B cell (primary cell): ENCODE results near the gene ASTE1. TPM values are rescaled to one million over a fixed set of nuclear protein-coding genes. Genes with fewer than 3 reads are reported as not detected.
"Not testable (repeated sequence)": the region's sequence is repeated elsewhere in the genome, so short reads cannot be mapped to it uniquely, and the experiment has no call there.

ENCODE experiments used
- ATAC-seq: fragments of 200-7000 bp; cut with Tn5 transposase; one replicate; pipeline ENCODE4 v1.10.0; 2021; ENCODE audit warnings: low read depth, mild to moderate bottlenecking, moderate number of reproducible peaks, moderate library complexity
- CTCF ChIA-PET: fragments of 350-600 bp; sonication (Branson Sonifier 250); formaldehyde crosslinking; loops from one replicate; lab custom pipeline; 2021; ENCODE audit warnings: antibody characterized with exemption, inconsistent platforms; lab: Charles Lee
- POLR2A ChIA-PET: fragments of 350-600 bp; sonication (Branson Sonifier 250); formaldehyde crosslinking; loops from one replicate; lab custom pipeline; 2021; ENCODE audit warnings: antibody characterized with exemption; lab: Charles Lee
- DNase-seq: peaks from one replicate; pipeline ENCODE4 v3.0.0; 2013
- H2AFZ ChIP-seq: 2 replicates; pipeline ENCODE4 v1.6.1; 2012; ENCODE audit warnings: mild to moderate bottlenecking, low read depth, low read length; ENCODE audit not compliant: insufficient read depth, poor library complexity, severe bottlenecking
- H3K27ac ChIP-seq, 2 donors: 1 replicate in 1 of 2; 2 replicates in 1 of 2; pipeline ENCODE4 v1.5.1; 2012 to 2013; ENCODE audit warnings: low read length in 2 of 2, mild to moderate bottlenecking in 2 of 2, moderate library complexity in 1 of 2
- H3K27me3 ChIP-seq, 4 experiments: fragments of 200-600 bp in 1 of 4; sonication (generic) in 1 of 4; replicated peaks in 1 of 4; 1 replicate in 2 of 4; 2 replicates in 2 of 4; pipeline versions ENCODE4 v1.6.1 to v1.7.0; 2013 to 2016; ENCODE audit warnings: low read length in 3 of 4, mild to moderate bottlenecking in 2 of 4, mixed read lengths in 1 of 4, moderate library complexity in 1 of 4; ENCODE audit not compliant: insufficient read depth in 4 of 4, control insufficient read depth in 3 of 4; ENCODE audit errors: control extremely low read depth in 1 of 4
- H3K36me3 ChIP-seq, 2 experiments: replicated peaks in 1 of 2; 1 replicate in 1 of 2; 2 replicates in 1 of 2; pipeline versions ENCODE4 v1.6.1 to v1.7.1; 2013; ENCODE audit warnings: low read length in 1 of 2; ENCODE audit not compliant: insufficient read depth in 2 of 2, control insufficient read depth in 1 of 2; ENCODE audit errors: control extremely low read depth in 1 of 2, extremely low read depth in 1 of 2
- H3K4me1 ChIP-seq, 2 donors: fragments of 200-600 bp in 1 of 2; sonication (generic) in 1 of 2; 1 replicate in 1 of 2; 2 replicates in 1 of 2; pipeline versions ENCODE4 v1.5.1 to v1.6.1; 2013 to 2017; ENCODE audit warnings: low read length in 2 of 2; ENCODE audit not compliant: control insufficient read depth in 2 of 2, insufficient read depth in 2 of 2
- H3K4me2 ChIP-seq: replicated peaks from 2 replicates; pipeline ENCODE3; 2012; ENCODE audit warnings: mild to moderate bottlenecking, low read depth, low read length; ENCODE audit not compliant: poor library complexity, severe bottlenecking
- H3K4me3 ChIP-seq, 5 experiments: fragments of 200-600 bp in 1 of 5; sonication (generic) in 1 of 5; 1 replicate in 3 of 5; 2 replicates in 2 of 5; pipeline versions ENCODE4 v1.5.1 to v1.7.0; 2011 to 2016; ENCODE audit warnings: low read length in 4 of 5, mild to moderate bottlenecking in 4 of 5, low read depth in 2 of 5, control low read depth in 1 of 5, moderate library complexity in 1 of 5; ENCODE audit not compliant: insufficient read depth in 1 of 5; ENCODE audit errors: control extremely low read depth in 1 of 5, extremely low read depth in 1 of 5
- H3K79me2 ChIP-seq: fragments of 200-600 bp; sonication (generic); one replicate; pipeline ENCODE4 v1.6.0; 2016; ENCODE audit warnings: low read length; ENCODE audit not compliant: control insufficient read depth, insufficient read depth
- H3K9ac ChIP-seq: fragments of 200-600 bp; sonication (generic); 2 replicates; pipeline ENCODE4 v1.6.1; 2017; ENCODE audit warnings: mild to moderate bottlenecking, low read length, moderate library complexity
- H3K9me3 ChIP-seq, 3 donors: one replicate each; pipeline versions ENCODE4 v1.6.1 to v1.7.1; 2013; ENCODE audit warnings: low read length in 2 of 3; ENCODE audit not compliant: control insufficient read depth in 2 of 3, insufficient read depth in 1 of 3; ENCODE audit errors: control extremely low read depth in 1 of 3
- H4K20me1 ChIP-seq: 2 replicates; pipeline ENCODE4 v1.6.0; 2012; ENCODE audit warnings: mild to moderate bottlenecking, low read length; ENCODE audit not compliant: insufficient read depth, control insufficient read depth, poor library complexity, severe bottlenecking
- H3K27ac Mint-ChIP-seq: one replicate; pipeline ENCODE4 v1.8.0; 2021; ENCODE audit warnings: mixed read lengths
- H3K27me3 Mint-ChIP-seq: one replicate; pipeline ENCODE4 v1.8.0; 2021; ENCODE audit warnings: mixed read lengths
- H3K4me1 Mint-ChIP-seq: one replicate; pipeline ENCODE4 v1.8.0; 2021; ENCODE audit warnings: mixed read lengths
- H3K4me3 Mint-ChIP-seq: one replicate; pipeline ENCODE4 v1.8.0; 2021; ENCODE audit warnings: mixed read lengths
- H3K9me3 Mint-ChIP-seq: one replicate; pipeline ENCODE4 v1.8.0; 2022; ENCODE audit warnings: mixed read lengths; ENCODE audit not compliant: insufficient read depth
- CTCF ChIP-seq: fragments of 200-600 bp; IDR thresholded peaks from one replicate; pipeline ENCODE4 v1.8.0; 2022; ENCODE audit warnings: antibody characterized with exemption, mild to moderate bottlenecking
- EZH2 ChIP-seq: IDR thresholded peaks from 2 replicates; pipeline ENCODE4 v1.6.1; 2012; ENCODE audit warnings: borderline replicate concordance, low read depth, mild to moderate bottlenecking, moderate library complexity, low read length; ENCODE audit not compliant: insufficient read depth, poor library complexity, severe bottlenecking
- WGBS: methylation state at CpG from one replicate; pipeline ENCODE4 v1.1.5; 2013; ENCODE audit warnings: missing lambda C conversion rate; ENCODE audit not compliant: insufficient coverage; 5-methylcytosine and 5-hydroxymethylcytosine counted together
- intact Hi-C: fragments of 100-400 bp; cut with micrococcal nuclease; formaldehyde crosslinking; loops from one replicate; pipeline ENCODE4 v1.10.0; 2022
- polyA plus RNA-seq: library from polyadenylated mRNA; depleted of rRNA; stranded (reverse); fragments of >200 nt; gene quantifications from 2 replicates; pipeline ENCODE4 v1.2.3, GENCODE V29; 2012
- total RNA-seq, 2 donors: library from RNA; stranded (reverse); fragments of 120-200 nt in 1 of 2; gene quantifications; 1 replicate in 1 of 2; 2 replicates in 1 of 2; pipeline versions ENCODE4 v1.2.3 to v1.2.4, GENCODE V29; 2013 to 2022

Gene ASTE1
- total and polyA plus RNA-seq, 2 donors (not counting 1 experiment from before 2014, with no cell fraction given), result 7.3 to 21.8 TPM

GRCh38 chr3:131047582-131047981 lies 21.0 kb upstream of the ASTE1 start:
- intact Hi-C loops, result no loop called here
- TF ChIP-seq EZH2 (no peak), CTCF (no peak)
- no peaks in the 10 kb centered on the region for H3K27me3 ChIP-seq
- no peak overlapping the region for H3K9ac ChIP-seq
- no peak overlapping the region for H3K4me2 ChIP-seq
- H4K20me1 ChIP-seq, result no peaks in the 10 kb centered on the region
- H3K4me1 ChIP-seq, result no peaks in the 10 kb centered on the region
- ATAC-seq, result no peak
- no peaks in the 10 kb centered on the region for H3K36me3 ChIP-seq
- Mint-ChIP-seq H3K27me3 (peaks cover 14% of the 10 kb centered on the region), H3K4me1 (no peaks in the 10 kb centered on the region), H3K9me3 (peaks cover 2% of the 10 kb centered on the region), H3K27ac (no peak overlapping the region), H3K4me3 (no peak overlapping the region)
- H2AFZ ChIP-seq, result no peak overlapping the region
- POLR2A ChIA-PET, result no interaction called here
- 92% methylated on average over 2 of the region's 2 CpGs for WGBS
- H3K4me3 ChIP-seq, result no peak overlapping the region
- no peak for DNase-seq
- no peak overlapping the region for H3K27ac ChIP-seq
- no peaks in the 10 kb centered on the region for H3K79me2 ChIP-seq
- H3K9me3 ChIP-seq, result no peaks in the 10 kb centered on the region
- CTCF ChIA-PET, result no interaction called here

- H3K4me1 Mint-ChIP-seq, DNase-seq, H3K79me2 ChIP-seq, H3K27ac Mint-ChIP-seq, H3K27ac ChIP-seq, POLR2A ChIA-PET, intact Hi-C loops, H3K9ac ChIP-seq, H3K9me3 Mint-ChIP-seq, H3K27me3 ChIP-seq, H2AFZ ChIP-seq, H3K9me3 ChIP-seq, H3K4me3 ChIP-seq, H3K4me3 Mint-ChIP-seq, H3K36me3 ChIP-seq, H3K4me2 ChIP-seq, H4K20me1 ChIP-seq, H3K4me1 ChIP-seq, ATAC-seq: not testable (repeated sequence)
- CTCF ChIA-PET, result interaction anchor here (0.7 to 1.4 kb wide), 2 partner anchors 9 to 10 kb away, joined by 4 to 5 read pairs; no protein-coding TSS in a partner anchor
- H3K27me3 Mint-ChIP-seq, result peaks cover 20% of the 10 kb centered on the region
- WGBS, result 71% methylated on average over 7 of the region's 10 CpGs
These were observed 15.8 kb upstream of the ASTE1 start for GRCh38 chr3:131042271-131042985.
